ENCODE data around the gene TSNAXIP1. TPM values are rescaled to one million over a fixed set of nuclear protein-coding genes. Genes with fewer than 3 reads are reported as not detected.

The TSNAXIP1 gene
- total RNA-seq, 1 experiment from 2014 or later = 1.9 TPM

GRCh38 chr16:67845291-67846062 is 38.8 kb downstream of the TSNAXIP1 start:
- ChIA-PET CTCF (interaction anchor here (0.6 kb wide), 2 partner anchors 30 to 244 kb away, joined by 3 to 5 read pairs; no protein-coding TSS in a partner anchor), POLR2A (ENCODE audit: unreplicated experiment) (interaction anchor here (0.6 to 0.7 kb wide), 6 partner anchors 12 to 359 kb away, joined by 3 to 8 read pairs (median 4); partner anchors contain the start of gene PSMB10)
- peaks cover 69% of the 10 kb centered on the region for H3K79me2 ChIP-seq (ENCODE audit: low read depth)
- peak overlapping the region; percentile 93 for H3K4me2 ChIP-seq
- H3K27me3 ChIP-seq (ENCODE audit: insufficient read depth, low read depth) = no peaks in the 10 kb centered on the region
- peaks cover 23% of the 10 kb centered on the region; the same call in 1 of the 2 replicates for H3F3A ChIP-seq (ENCODE audit: insufficient read depth, low read depth)
- H3K4me3 ChIP-seq = peak overlapping the region; percentile 100
- peaks cover 27% of the 10 kb centered on the region for H4K20me1 ChIP-seq (ENCODE audit: insufficient read depth)
- H3K9me2 ChIP-seq (ENCODE audit: insufficient read depth) = no peaks in the 10 kb centered on the region
- no peaks in the 10 kb centered on the region; the same call in 1 of the 2 replicates for H3K36me3 ChIP-seq (ENCODE audit: low read depth)
- BruUV-seq (replicated peaks) = TSS peak; percentile 66
- H3K27ac ChIP-seq = peak overlapping the region; percentile 70
- H3K4me1 ChIP-seq (replicated peaks; ENCODE audit: insufficient read depth) = peaks cover 47% of the 10 kb centered on the region
- intact Hi-C loops (cut with micrococcal nuclease; ENCODE audit: unreplicated experiment) = loop anchor here (2.0 to 5.0 kb wide), 2 partner anchors 15 to 38 kb away; partner anchors contain the start of genes RANBP10 and TSNAXIP1
- DNase-seq = peak in 1 of 2 experiments; percentile 10
- TF ChIP-seq CTCF (conservative IDR thresholded peaks at IDR 0.05) (no peak), EZH2 (IDR thresholded peaks at IDR 0.05; ENCODE audit: low read depth) (no peak)
- H2AFZ ChIP-seq = peak overlapping the region; percentile 79
- no peaks in the 10 kb centered on the region for H3K9me3 ChIP-seq (ENCODE audit: insufficient read depth, low read depth)

GRCh38 chr16:67846063-67846319 is 39.3 kb downstream of the TSNAXIP1 start:
- Histone ChIP-seq H2AFZ (peak overlapping the region; percentile 79), H3K27ac (peak overlapping the region; percentile 70), H4K20me1 (ENCODE audit: insufficient read depth) (peaks cover 32% of the 10 kb centered on the region), H3K79me2 (ENCODE audit: low read depth) (peaks cover 75% of the 10 kb centered on the region), H3K9me3 (ENCODE audit: insufficient read depth, low read depth) (no peaks in the 10 kb centered on the region), H3K9me2 (ENCODE audit: insufficient read depth) (no peaks in the 10 kb centered on the region), H3K4me1 (replicated peaks; ENCODE audit: insufficient read depth) (peaks cover 47% of the 10 kb centered on the region), H3K36me3 (ENCODE audit: low read depth) (no peaks in the 10 kb centered on the region; the same call in 1 of the 2 replicates), H3K4me3 (peak overlapping the region; percentile 100), H3K4me2 (peak overlapping the region; percentile 93), H3K27me3 (ENCODE audit: insufficient read depth, low read depth) (no peaks in the 10 kb centered on the region), H3F3A (ENCODE audit: insufficient read depth, low read depth) (peaks cover 23% of the 10 kb centered on the region; the same call in 1 of the 2 replicates)
- CTCF ChIA-PET = no interaction called here
- POLR2A ChIA-PET (ENCODE audit: unreplicated experiment) = interaction anchor here (0.6 to 0.7 kb wide), 3 partner anchors 26 to 359 kb away, joined by 3 to 7 read pairs (median 4); partner anchors contain the start of gene PSMB10
- no peak for DNase-seq
- TF ChIP-seq EZH2 (IDR thresholded peaks at IDR 0.05; ENCODE audit: low read depth) = no peak
- TF ChIP-seq CTCF (conservative IDR thresholded peaks at IDR 0.05) = no peak
- intact Hi-C loops (cut with micrococcal nuclease; ENCODE audit: unreplicated experiment) = loop anchor here (2.0 to 5.0 kb wide), 2 partner anchors 15 to 39 kb away; partner anchors contain the start of genes RANBP10 and TSNAXIP1
- BruUV-seq (replicated peaks) = no TSS peak

- peaks cover 80% of the 10 kb centered on the region for H3K79me2 ChIP-seq (ENCODE audit: low read depth)
- CTCF ChIA-PET = no interaction called here
- DNase-seq = peak; percentile 83 to 96
- H3K4me1 ChIP-seq (replicated peaks; ENCODE audit: insufficient read depth) = peaks cover 45% of the 10 kb centered on the region
- no peaks in the 10 kb centered on the region for H3K9me3 ChIP-seq (ENCODE audit: insufficient read depth, low read depth)
- intact Hi-C loops (cut with micrococcal nuclease; ENCODE audit: unreplicated experiment) = loop anchor here (2.0 to 5.0 kb wide), 2 partner anchors 14 to 39 kb away; partner anchors contain the start of genes RANBP10 and TSNAXIP1
- H3K4me2 ChIP-seq = peak within 1 kb of the TSS; percentile 93
- peak within 1 kb of the TSS; percentile 70 for H3K27ac ChIP-seq
- BruUV-seq (replicated peaks) = no TSS peak
- H3K9me2 ChIP-seq (ENCODE audit: insufficient read depth) = no peaks in the 10 kb centered on the region
- no peak for TF ChIP-seq CTCF (conservative IDR thresholded peaks at IDR 0.05)
- TF ChIP-seq EZH2 (IDR thresholded peaks at IDR 0.05; ENCODE audit: low read depth) = no peak
- H3F3A ChIP-seq (ENCODE audit: insufficient read depth, low read depth) = peaks cover 23% of the 10 kb centered on the region; the same call in 1 of the 2 replicates
- POLR2A ChIA-PET (ENCODE audit: unreplicated experiment) = interaction anchor here (0.6 to 0.7 kb wide), 3 partner anchors 25 to 358 kb away, joined by 3 to 7 read pairs (median 4); partner anchors contain the start of gene PSMB10
- no peaks in the 10 kb centered on the region; the same call in 1 of the 2 replicates for H3K36me3 ChIP-seq (ENCODE audit: low read depth)
- peak within 1 kb of the TSS; percentile 100 for H3K4me3 ChIP-seq
- no peaks in the 10 kb centered on the region for H3K27me3 ChIP-seq (ENCODE audit: insufficient read depth, low read depth)
- H2AFZ ChIP-seq = peak within 1 kb of the TSS; percentile 79
- H4K20me1 ChIP-seq (ENCODE audit: insufficient read depth) = peaks cover 38% of the 10 kb centered on the region
Measured at GRCh38 chr16:67846320-67847063, 39.8 kb downstream of the TSNAXIP1 start, which contains the start of gene NUTF2. Gene NUTF2, plus strand, starts transcription at chr16:67846933. Its CDS starts 18,198 bp downstream, at chr16:67865131.
